IPS DF 4.7 (cell line): Measurements from ENCODE around the gene CCL8.

Source experiments
- DNase-seq: peaks from one replicate; pipeline ENCODE4 v3.0.0-alpha.2; 2013; ENCODE audit warnings: low spot score; ENCODE audit errors: extremely low read depth

Gene CCL8

DNA sequence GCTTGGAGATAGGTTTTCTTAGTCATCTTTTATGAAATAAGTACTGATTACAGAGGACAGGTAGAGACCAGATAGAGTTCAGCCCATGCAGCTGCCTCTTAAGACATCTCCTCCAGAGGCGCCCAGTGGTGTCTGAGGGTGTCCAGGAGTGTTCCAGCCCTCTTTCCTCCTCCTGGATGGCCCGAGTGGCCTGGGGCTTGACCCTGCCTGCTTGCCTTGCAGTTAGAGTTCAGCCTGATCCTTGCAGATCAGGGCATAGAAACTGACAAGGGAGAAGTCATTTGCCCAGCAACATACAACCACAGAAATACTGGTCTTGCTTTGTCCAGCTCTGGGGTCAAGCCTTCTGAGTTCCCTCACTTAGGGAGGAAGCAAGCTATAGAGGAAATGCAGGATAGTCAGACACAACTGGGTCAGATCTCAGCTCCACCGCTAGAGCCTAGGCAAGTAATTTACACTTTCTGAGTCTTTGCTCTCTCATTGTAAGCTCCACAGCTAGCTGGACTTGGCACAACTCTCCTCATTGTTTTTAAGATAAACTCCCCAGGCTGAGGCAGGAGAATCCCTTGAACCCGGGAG is 47.4 kb downstream of the CCL8 start:
- no peak for DNase-seq

- no peak for DNase-seq
Observed at GRCh38 chr17:34367486-34368195, 48.4 kb downstream of the CCL8 start.

DNA sequence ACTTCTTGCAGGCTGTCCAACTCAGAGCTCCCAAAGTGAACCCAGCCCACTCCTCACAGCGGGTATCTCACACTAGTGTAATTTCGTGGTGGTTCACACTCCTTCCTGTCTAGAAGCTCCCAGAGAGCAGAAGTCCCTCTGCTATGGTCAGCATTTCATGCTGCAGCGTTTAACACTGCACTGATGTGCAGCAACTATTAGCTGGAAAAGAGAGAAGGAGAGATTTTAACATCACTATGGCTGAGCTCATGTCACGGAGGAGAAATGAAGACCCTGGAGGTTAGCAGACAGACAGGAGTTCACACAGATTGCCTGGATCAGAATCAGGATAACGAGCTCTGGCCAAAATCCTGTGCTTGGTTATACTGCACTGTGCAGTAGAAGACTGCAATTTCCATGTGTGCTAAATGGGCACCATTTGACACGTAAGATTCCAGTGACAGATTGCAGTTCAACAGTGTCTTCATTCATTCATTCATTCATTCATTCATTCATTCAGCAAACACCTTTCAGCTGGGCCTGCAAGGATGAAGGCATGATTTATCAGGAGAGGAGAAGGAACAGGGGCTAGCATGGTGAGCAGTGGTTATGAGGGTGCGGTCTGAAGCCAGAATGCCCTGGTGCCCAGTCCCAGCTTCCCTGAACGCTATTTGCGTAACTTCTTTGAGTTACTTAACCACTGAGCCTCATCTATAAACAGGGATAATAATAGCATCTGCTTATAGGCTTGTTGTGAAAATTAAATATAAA is 49.1 kb downstream of the CCL8 start:
- DNase-seq, result no peak

DNA sequence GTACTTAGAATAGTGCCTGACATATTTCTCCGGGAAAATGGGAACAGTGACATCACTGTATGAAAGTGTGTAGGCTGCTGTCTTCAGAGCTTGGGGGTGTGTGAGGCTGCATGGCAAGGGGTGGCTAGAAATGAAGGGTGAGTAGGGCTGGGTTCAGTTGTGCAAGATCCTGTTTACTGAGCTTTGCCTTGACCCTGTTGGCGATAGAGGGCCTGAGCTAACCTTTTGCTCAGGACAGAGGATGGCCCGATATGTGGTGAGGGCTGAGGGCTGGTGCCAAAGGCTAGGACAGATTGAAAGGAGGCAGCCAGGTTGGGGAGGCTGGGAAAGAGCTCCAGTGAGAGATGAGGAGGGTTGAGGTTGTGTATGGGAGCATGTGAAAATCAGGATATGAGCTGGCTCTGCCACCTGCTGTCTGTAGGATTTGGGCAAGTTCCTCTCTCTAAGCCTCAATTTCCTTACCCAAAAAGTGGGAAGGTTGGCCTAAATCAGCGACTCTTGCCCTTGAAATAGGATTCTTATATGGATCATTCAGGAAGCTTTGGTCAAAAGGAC is 49.8 kb downstream of the CCL8 start:
- no peak for DNase-seq

DNA sequence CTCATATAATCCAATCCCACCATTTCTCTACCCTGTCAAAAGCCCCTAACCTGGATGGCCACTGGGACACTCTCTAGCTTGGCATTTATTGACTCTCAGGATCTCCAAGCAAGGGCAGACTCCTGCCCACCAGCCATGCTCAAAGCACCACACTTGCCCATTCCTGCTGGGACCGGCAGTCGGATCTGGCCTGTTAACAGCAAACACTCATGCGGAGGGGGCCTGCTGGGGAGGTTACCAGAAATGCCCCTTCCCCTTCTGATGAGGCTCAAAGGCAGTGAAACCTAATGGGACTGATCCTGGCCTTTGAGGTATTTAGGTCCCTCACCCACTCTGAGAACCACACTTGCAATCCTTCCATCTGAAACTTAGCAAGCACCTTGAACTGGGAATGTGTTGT is 50.3 kb downstream of the CCL8 start:
- DNase-seq, result no peak

DNA sequence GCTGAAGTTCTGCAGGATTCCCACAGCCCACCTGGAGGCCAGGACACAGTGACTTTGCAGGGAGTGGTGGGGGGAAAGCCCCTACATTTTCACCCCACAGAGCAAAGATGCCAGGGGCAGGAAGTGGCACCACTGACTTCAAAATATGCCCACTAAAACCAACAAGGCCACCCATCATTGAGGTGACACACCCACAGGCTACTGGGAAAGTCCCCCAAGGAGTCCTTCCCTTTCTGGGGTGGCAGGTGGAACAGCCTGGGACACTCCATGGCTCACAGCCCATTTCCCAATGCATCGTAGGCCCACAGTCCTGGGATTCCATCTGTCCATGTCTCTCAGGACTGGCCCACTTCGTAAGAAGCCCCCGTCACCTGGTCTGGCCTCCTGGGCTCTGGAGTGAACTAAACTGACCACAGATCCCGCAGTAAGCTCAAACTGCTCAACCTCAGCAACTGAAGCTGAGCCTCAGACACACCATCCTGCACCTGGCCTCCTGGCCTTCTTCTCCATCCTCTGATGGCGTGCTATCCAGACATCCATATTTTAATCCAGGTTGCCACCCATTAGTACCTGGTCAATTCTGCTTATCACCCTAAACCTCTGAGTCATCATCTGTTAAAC is 51.3 kb downstream of the CCL8 start:
- no peak for DNase-seq

GRCh38 chr17:34370997-34371395 is 51.8 kb downstream of the CCL8 start:
- DNase-seq, result no peak
